ENCODE measurements around the gene RAB17.

GRCh38 chr2:237616373-237616733 lies 25.8 kb upstream of the RAB17 start:
- TF ChIP-seq REST (IDR thresholded peaks at IDR 0.05; ENCODE audit: low read depth) (no peak), EZH2 (IDR thresholded peaks at IDR 0.05) (no peak), CTCF (IDR thresholded peaks at IDR 0.05 in 2 of 3, conservative IDR thresholded peaks at IDR 0.05 in 1 of 3; ENCODE audit: borderline replicate concordance in 1 of 3, insufficient read depth in 1 of 3, low read depth in 2 of 3, low read length in 2 of 3) (no peak), POLR2AphosphoS5 (IDR thresholded peaks at IDR 0.05; ENCODE audit: low read depth, low read length) (no peak)
- TF ChIP-seq, protein P1, sequence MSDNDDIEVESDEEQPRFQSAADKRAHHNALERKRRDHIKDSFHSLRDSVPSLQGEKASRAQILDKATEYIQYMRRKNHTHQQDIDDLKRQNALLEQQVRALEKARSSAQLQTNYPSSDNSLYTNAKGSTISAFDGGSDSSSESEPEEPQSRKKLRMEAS (IDR thresholded peaks at IDR 0.05), result no peak
